OCI-LY3 (cell line): Measurements from ENCODE around the gene APOD.

Source experiments
- EZH2phosphoT487 ChIP-seq: fragments of 200-600 bp; shearing (Covaris generic); IDR thresholded peaks from 2 replicates; pipeline ENCODE4 v1.6.1; 2018; ENCODE audit warnings: antibody characterized with exemption, mixed run types, low read depth
- TF ChIP-seq, protein P1 (sequence below): fragments of 200-600, 300-600 bp; sonication (generic); IDR thresholded peaks from 2 replicates; pipeline ENCODE4 v1.5.1; 2014; ENCODE audit warnings: antibody characterized with exemption, low read length, low read depth

DNA sequence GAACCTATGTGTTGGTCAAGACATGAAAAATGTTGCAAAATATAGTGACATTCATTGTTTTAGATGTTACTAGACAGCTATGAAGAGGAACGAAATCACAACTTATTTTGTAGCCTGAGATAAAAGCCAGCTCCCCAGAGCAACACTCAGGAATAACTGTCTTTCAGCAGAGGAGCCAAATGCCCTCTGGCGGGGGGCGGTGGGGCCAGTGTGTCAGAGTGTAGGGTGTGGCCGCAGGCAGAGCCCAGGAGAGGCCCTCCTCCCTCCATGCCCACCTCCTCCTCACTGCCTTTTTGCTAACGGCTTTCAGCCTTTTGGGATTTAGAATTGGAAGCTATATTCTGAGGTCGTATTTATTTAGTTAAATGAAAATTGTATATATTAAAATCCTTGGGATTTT, 16.9 kb downstream of the APOD start:
- TF ChIP-seq, protein P1, sequence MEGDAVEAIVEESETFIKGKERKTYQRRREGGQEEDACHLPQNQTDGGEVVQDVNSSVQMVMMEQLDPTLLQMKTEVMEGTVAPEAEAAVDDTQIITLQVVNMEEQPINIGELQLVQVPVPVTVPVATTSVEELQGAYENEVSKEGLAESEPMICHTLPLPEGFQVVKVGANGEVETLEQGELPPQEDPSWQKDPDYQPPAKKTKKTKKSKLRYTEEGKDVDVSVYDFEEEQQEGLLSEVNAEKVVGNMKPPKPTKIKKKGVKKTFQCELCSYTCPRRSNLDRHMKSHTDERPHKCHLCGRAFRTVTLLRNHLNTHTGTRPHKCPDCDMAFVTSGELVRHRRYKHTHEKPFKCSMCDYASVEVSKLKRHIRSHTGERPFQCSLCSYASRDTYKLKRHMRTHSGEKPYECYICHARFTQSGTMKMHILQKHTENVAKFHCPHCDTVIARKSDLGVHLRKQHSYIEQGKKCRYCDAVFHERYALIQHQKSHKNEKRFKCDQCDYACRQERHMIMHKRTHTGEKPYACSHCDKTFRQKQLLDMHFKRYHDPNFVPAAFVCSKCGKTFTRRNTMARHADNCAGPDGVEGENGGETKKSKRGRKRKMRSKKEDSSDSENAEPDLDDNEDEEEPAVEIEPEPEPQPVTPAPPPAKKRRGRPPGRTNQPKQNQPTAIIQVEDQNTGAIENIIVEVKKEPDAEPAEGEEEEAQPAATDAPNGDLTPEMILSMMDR = no peak
- TF ChIP-seq EZH2phosphoT487 = no peak
